HG03520 (cell line): ENCODE measurements around the gene IL13RA2.

Experiments
- ATAC-seq: cut with Tn5 transposase; IDR thresholded peaks from one replicate; pipeline ENCODE4 v1.9.1; 2021; ENCODE audit warnings: mild to moderate bottlenecking, moderate library complexity; ENCODE audit not compliant: unreplicated experiment

The IL13RA2 gene, protein sequence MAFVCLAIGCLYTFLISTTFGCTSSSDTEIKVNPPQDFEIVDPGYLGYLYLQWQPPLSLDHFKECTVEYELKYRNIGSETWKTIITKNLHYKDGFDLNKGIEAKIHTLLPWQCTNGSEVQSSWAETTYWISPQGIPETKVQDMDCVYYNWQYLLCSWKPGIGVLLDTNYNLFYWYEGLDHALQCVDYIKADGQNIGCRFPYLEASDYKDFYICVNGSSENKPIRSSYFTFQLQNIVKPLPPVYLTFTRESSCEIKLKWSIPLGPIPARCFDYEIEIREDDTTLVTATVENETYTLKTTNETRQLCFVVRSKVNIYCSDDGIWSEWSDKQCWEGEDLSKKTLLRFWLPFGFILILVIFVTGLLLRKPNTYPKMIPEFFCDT

DNA sequence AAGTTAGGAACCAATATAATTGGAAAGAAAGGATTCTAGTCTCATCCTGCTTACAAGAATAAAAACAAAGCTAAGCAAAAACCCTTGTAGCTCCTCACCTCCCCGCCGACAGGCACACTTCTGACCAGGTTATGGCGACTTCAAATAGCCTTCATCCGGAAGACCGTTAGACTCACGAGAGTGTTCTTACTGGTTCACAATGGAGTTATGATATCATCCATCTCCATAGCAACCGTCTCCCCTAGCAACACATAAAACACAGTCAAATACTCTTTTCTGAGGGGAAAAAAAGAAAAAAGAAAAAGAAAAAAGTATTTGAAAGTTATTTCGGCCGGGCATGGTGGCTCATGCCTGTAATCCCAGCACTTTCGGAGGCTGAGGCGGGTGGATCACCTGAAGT is at the start of gene IL13RA2:
Gene IL13RA2, minus strand, starts transcription at position 162 of the 400 bp plus-strand sequence. CDS start 347 bp downstream, outside the sequence.
- ATAC-seq, result no peak

DNA sequence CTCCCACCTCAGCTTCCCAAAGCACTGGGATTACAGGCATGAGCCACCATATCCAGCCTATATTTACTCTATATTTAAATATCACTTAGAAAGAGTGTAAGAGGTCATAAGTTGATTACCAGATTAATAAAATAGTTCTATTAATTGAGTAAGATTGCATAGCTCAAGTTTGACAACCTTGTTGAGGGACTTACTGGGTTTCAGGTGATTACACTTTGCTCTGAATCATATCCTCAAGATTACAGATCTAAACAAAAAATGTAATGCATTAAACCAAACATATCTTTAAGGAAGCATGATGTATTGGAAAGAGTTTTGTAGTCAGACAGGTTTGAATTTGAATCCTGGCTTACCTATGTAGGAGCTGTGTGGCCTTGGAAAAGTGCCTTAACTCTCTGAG is 47.9 kb upstream of the IL13RA2 start:
- ATAC-seq, result no peak

DNA sequence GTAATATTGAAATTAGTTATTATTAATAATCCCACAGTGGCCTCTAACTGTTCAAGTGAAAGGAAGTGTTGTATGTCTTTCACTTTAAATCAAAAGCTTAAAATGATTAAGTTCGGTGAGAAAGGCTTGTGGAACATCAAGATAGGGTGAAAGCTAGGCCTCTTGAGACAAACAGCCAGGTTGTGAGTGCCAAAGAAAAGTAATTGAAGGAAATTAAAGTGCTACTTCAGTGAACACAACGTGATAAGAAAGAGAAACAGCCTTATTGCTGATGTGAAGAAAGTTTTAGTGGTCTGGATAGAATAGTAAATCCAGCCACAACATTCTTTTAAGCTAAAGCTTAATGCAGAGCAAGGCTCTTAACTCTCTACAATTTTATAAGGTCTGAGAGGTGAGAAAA is 42.6 kb upstream of the IL13RA2 start:
- ATAC-seq, result no peak

GRCh38 chrX:115058276-115058675 is 40.9 kb upstream of the IL13RA2 start:
- ATAC-seq, result no peak

- ATAC-seq, result no peak
These were observed 37.5 kb upstream of the IL13RA2 start for GRCh38 chrX:115054876-115055275.

- no peak for ATAC-seq
These were observed 35.8 kb upstream of the IL13RA2 start for GRCh38 chrX:115053223-115053622.

DNA sequence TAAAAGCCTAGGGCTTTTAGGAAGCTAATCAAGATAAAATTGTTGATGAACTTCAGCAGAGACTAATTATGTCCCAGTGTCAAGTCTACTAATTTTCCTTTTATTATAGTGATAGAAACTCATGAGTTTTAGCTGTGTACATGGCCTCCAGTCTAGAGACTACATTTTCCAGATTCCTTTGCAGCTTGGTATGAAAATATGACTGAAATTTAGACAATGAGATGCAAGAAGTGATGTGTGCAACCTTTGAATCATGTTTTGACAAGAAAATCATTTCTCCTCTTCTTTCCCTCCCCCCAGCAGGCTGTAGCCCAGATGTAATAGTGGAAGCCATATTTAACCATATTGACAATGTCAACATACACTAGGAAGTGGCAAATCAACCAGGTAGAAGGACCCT is 30.3 kb upstream of the IL13RA2 start:
- ATAC-seq, result no peak

DNA sequence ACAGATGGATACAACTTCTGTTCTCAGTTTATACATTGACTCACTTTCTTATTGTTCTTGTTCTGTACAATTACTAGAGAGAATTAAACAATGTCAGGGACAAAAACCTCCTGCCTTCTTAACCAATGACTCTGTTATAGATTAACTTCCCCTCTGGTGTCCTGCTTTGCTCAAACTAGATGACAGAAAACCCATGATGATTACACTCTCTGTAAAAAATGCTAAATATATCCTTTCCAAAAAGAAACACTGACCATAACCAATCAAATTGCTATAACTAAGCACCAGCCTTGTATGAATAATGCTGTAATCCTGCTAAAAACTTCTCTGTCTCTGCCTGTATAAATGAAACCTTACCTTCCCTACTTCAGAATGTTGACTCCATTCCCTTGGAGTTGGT is 29.8 kb upstream of the IL13RA2 start:
- ATAC-seq, result no peak

DNA sequence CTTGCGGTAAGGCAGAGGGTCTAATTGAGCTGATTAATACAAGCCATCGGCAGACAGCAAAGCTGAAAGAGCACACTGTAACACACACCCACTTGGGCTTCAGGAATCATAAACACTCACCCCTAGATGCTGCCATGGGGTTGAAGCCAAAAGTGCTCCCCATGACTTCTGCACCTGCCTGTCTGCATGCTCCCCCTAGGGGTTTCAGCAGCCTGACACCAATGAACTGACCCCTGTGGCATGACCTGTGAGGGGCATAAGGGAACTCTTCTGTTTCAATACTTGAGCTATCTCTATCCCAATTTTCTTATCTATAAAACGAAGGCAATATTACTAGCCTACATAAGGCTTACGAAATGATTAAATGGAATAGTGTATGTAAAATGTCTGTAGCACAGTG is 23.0 kb upstream of the IL13RA2 start:
- no peak for ATAC-seq

- no peak for ATAC-seq
These were observed 21.0 kb upstream of the IL13RA2 start for GRCh38 chrX:115038406-115038805.

DNA sequence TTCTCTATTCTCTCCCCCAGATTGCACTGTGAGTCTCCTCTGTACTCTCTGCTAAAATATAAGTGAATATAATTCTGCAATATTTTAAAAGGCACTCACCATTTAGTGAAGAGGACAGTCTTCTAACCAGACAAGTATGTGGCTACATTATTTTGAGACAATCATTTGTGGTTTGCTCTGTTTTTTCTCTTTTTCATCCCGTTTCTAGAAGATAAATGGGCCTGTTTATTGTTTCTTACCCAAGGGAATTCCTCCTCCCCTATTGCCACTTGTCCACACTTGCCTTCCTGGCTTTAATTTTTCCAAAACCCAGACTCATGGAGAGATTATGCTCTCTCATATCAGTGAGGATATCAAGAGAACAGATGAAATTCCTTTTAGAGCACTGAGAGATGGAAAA is 18.6 kb upstream of the IL13RA2 start:
- no peak for ATAC-seq

DNA sequence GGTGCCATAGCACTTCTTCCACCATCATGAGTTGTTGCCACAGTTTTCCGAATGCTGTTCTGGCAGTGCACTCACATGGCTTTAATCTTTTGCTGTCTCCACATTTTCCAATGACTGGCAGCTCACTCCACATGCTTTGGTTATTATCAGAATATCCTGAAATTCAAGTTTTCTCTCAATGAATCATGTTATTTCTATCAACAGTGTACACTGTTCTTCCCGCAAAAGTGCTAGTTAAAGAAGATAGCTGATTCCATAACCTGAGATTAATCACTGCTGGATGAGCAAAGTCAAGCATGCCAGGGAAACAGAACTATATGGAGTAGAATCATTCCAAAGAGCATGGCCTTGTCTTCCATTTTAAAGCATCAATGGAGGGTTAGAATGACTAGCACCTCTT is 14.6 kb upstream of the IL13RA2 start:
- ATAC-seq, result no peak

- ATAC-seq, result no peak
These were observed 13.2 kb upstream of the IL13RA2 start for GRCh38 chrX:115030625-115031024.

- ATAC-seq, result no peak
These were observed 12.6 kb upstream of the IL13RA2 start for GRCh38 chrX:115029869-115030570.

DNA sequence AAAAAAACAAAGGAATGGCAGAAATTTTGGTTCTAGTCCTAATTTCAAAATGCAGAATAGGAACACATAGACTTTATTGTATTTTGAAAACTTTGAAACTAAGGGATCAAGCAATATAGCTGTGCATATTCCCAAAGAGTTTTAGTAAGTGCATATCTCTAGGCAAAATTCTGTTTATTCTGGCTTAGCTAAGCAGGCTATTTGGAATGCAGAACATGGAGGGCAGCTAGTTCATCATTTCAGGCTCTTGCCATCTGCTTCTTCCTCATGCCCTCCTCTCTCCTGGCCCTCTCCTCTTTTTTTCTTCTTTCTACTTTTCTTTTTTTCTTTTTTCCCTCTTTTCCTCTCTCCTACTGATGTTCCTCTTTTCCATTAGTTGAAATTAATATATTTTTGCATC is 12.0 kb upstream of the IL13RA2 start:
- ATAC-seq, result no peak

DNA sequence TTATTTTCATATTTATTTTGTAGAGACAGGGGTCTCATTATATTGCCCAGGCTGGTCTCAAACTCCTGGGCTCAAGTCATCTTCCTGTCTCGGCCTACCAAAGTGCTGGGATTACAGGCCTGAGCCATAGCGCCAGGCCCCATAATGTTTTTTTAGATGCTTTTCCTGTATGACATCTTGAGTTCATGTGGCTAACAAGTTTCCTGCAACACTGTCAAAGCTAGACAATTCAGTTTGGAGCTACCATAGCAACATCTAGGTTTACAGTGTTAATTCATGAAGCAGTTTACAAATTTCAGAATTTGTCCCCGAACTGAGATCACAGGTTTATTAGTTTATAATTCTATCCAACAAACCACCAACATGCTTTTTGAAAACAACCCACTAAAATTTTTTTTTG is 6.4 kb upstream of the IL13RA2 start:
- ATAC-seq, result no peak

DNA sequence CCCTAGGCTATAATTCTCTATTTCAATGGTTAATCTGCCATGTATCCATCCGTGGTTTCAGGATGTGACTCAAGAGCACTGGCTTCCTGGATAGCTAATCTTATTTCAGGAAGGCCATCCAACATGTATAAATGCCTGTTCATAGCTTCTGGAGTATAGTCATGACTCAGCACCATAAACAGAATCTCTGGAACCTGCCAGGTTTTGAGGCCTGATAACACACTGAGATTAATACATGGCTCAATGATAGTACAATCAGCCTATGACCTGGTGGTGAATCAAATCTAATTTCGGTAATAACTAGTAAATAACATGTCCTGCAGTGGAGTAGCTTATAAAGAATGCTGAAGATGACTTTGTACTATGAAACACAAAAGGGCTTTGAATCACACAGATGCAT is 5.7 kb upstream of the IL13RA2 start:
- ATAC-seq, result no peak

DNA sequence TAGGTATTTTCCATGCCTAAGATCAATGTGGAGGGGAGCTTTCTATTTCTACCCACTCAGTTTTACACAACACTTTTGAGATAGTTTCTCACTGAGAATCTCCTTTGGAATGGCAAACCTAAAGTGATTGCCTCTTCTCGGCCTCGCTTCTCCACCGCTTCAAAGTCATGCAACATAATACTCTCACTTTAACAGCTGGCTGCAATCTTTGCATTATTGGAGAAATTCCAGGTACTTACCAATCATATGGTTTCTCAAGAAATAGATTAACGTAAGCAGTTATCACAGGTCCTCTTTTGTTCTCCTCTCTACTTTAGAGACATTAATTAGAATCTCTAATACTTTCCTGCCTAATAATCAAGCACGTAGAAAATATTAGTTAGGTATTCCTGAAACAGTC is 3.7 kb upstream of the IL13RA2 start:
- ATAC-seq, result no peak

- ATAC-seq, result no peak
These were observed 1.5 kb upstream of the IL13RA2 start for GRCh38 chrX:115018944-115019343.

- ATAC-seq, result no peak
These were observed 728 bp upstream of the IL13RA2 start for GRCh38 chrX:115018040-115018647.

DNA sequence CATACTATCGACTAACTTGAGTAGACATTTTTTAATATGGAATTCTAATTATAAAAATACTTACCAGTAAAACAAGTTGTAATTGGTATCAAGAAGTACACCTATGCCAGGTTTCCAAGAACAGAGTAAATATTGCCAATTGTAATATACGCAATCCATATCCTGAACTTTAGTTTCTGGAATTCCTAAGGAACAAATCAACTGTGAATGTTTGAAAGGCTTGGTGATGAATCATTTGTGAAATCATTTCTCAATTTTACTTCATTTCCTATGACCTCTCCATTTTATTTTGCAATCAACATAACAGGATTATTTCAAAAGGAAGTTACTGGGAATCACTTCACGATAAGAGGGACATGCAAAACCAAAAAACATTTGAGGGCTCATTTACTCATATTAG is 3.7 kb downstream of the IL13RA2 start:
- ATAC-seq, result no peak

- no peak for ATAC-seq
These were observed 6.0 kb downstream of the IL13RA2 start for GRCh38 chrX:115011428-115011827.
